Thyroid gland (tissue), 4 donors: Measurements from ENCODE around the gene MACIR. TPM values are rescaled to one million over a fixed set of nuclear protein-coding genes. Genes with fewer than 3 reads are reported as not detected.
A peak's percentile ranks its signal among the peaks of the same experiment; 100 is the strongest.

Experiments
- DNase-seq, 2 donors: peaks; one replicate each; pipeline ENCODE4 v3.0.0-alpha.2; 2019
- H3K27ac ChIP-seq, 3 donors: fragments of 200-600 bp; sonication (generic); 1 replicate in 2 of 3; 2 replicates in 1 of 3; pipeline ENCODE4 v1.5.1; 2016 to 2019; ENCODE audit warnings: mild to moderate bottlenecking in 1 of 3, moderate library complexity in 1 of 3
- H3K27me3 ChIP-seq: fragments of 200-600 bp; sonication (generic); one replicate; pipeline ENCODE4 v1.5.1; 2019
- H3K36me3 ChIP-seq, 2 donors: fragments of 200-600 bp; sonication (generic); one replicate each; pipeline ENCODE4 v1.5.1; 2016 to 2019
- H3K4me1 ChIP-seq, 2 donors: fragments of 200-600 bp; sonication (generic); one replicate each; pipeline ENCODE4 v1.5.1; 2017 to 2019
- H3K4me3 ChIP-seq, 3 donors: fragments of 200-600 bp; sonication (generic); replicated peaks in 1 of 3; 1 replicate in 2 of 3; 2 replicates in 1 of 3; pipeline ENCODE4 v1.5.1; 2016; ENCODE audit warnings: mild to moderate bottlenecking in 1 of 3
- H3K9me3 ChIP-seq: fragments of 200-600 bp; sonication (generic); one replicate; pipeline ENCODE4 v1.5.1; 2017
- CTCF ChIP-seq, 6 experiments: fragments of 200-600 bp in 3 of 6; fragments of 450-650 bp in 3 of 6; sonication (generic) in 3 of 6; IDR thresholded peaks; one replicate each; pipeline ENCODE4 v1.5.1; 2016 to 2019; ENCODE audit warnings: antibody characterized with exemption in 6 of 6, mild to moderate bottlenecking in 2 of 6, inconsistent platforms in 1 of 6, moderate library complexity in 1 of 6
- POLR2A ChIP-seq, 2 donors: fragments of 450-650 bp; IDR thresholded peaks; one replicate each; pipeline ENCODE4 v1.6.1; 2017; ENCODE audit warnings: antibody characterized with exemption in 2 of 2, mild to moderate bottlenecking in 2 of 2, moderate library complexity in 1 of 2
- WGBS, 2 donors: methylation state at CpG; one replicate each; pipeline ENCODE4 v1.1.5; 2017; 5-methylcytosine and 5-hydroxymethylcytosine counted together
- intact Hi-C: fragments of 100-400 bp; cut with DNase I; formaldehyde crosslinking; loops from one replicate; pipeline ENCODE4 v1.15.1; 2023
- total RNA-seq, 4 donors: library from RNA; depleted of rRNA; stranded (reverse); fragments of >200 nt; gene quantifications; one replicate each; pipeline ENCODE4 v1.2.3, GENCODE V29; 2016

MACIR gene
- total RNA-seq, 4 donors from 2014 or later = 9.5 to 17.2 (median 14.9) TPM

- Histone ChIP-seq H3K9me3 (no peaks in the 10 kb centered on the region), H3K4me3 (no peak overlapping the region), H3K4me1 (peaks cover 0 to 10% of the 10 kb centered on the region in 2 donors), H3K27ac (no peak overlapping the region), H3K27me3 (no peaks in the 10 kb centered on the region), H3K36me3 (no peaks in the 10 kb centered on the region)
- WGBS, 2 donors = 84% methylated on average over 7 of the region's 7 CpGs
- peak; percentile 36 to 92 (median 84) for TF ChIP-seq CTCF (IDR thresholded peaks at IDR 0.05)
- TF ChIP-seq POLR2A (IDR thresholded peaks at IDR 0.05) = no peak
- intact Hi-C loops = loop anchor here (5.0 kb wide), 1 partner anchor 245 kb away; no protein-coding TSS in a partner anchor
- peak in 1 of 2 donors; percentile 10 for DNase-seq
These were observed 26.1 kb upstream of the MACIR start for GRCh38 chr5:103232393-103232999.

GRCh38 chr5:103234239-103234975 is 24.2 kb upstream of the MACIR start:
- Histone ChIP-seq H3K4me3 (no peak overlapping the region), H3K27ac (no peak overlapping the region), H3K36me3 (no peaks in the 10 kb centered on the region), H3K4me1 (peaks cover 0 to 10% of the 10 kb centered on the region in 2 donors), H3K9me3 (no peaks in the 10 kb centered on the region), H3K27me3 (no peaks in the 10 kb centered on the region)
- intact Hi-C loops = loop anchor here (5.0 kb wide), 1 partner anchor 243 kb away; no protein-coding TSS in a partner anchor
- peak; percentile 13 to 18 for DNase-seq
- TF ChIP-seq CTCF (IDR thresholded peaks at IDR 0.05) = no peak
- no peak for TF ChIP-seq POLR2A (IDR thresholded peaks at IDR 0.05)
- 74 to 75% methylated on average over 4 of the region's 4 CpGs for WGBS, 2 donors

- peaks cover 0 to 10% of the 10 kb centered on the region in 2 donors for H3K4me1 ChIP-seq
- H3K36me3 ChIP-seq = no peaks in the 10 kb centered on the region
- H3K9me3 ChIP-seq = no peaks in the 10 kb centered on the region
- TF ChIP-seq POLR2A (IDR thresholded peaks at IDR 0.05) (no peak), CTCF (IDR thresholded peaks at IDR 0.05) (no peak)
- intact Hi-C loops = no loop called here
- H3K4me3 ChIP-seq = no peak overlapping the region
- DNase-seq = no peak
- H3K27ac ChIP-seq = no peak overlapping the region
- no peaks in the 10 kb centered on the region for H3K27me3 ChIP-seq
- WGBS, 2 donors = 89% methylated on average over 1 of the region's 1 CpG
These were observed 22.7 kb upstream of the MACIR start for GRCh38 chr5:103235891-103236290.

- Histone ChIP-seq H3K27ac (no peak overlapping the region), H3K9me3 (no peaks in the 10 kb centered on the region), H3K36me3 (no peaks in the 10 kb centered on the region), H3K27me3 (no peaks in the 10 kb centered on the region), H3K4me1 (peaks cover 0 to 10% of the 10 kb centered on the region in 2 donors), H3K4me3 (no peak overlapping the region)
- intact Hi-C loops = no loop called here
- no peak for DNase-seq
- 97 to 98% methylated on average over 1 of the region's 1 CpG for WGBS, 2 donors
- TF ChIP-seq POLR2A (IDR thresholded peaks at IDR 0.05) = no peak
- no peak for TF ChIP-seq CTCF (IDR thresholded peaks at IDR 0.05)
These were observed 20.8 kb upstream of the MACIR start for GRCh38 chr5:103237778-103238177.

- TF ChIP-seq CTCF (IDR thresholded peaks at IDR 0.05) = no peak
- TF ChIP-seq POLR2A (IDR thresholded peaks at IDR 0.05) = no peak
These were observed 14.9 kb upstream of the MACIR start for GRCh38 chr5:103243665-103244064.

More at GRCh38 chr5:103243665-103244064, 14.9 kb upstream of the MACIR start:
- Histone ChIP-seq H3K4me1 (no peaks in the 10 kb centered on the region), H3K27ac (no peak overlapping the region), H3K4me3 (no peak overlapping the region), H3K9me3 (no peaks in the 10 kb centered on the region), H3K36me3 (no peaks in the 10 kb centered on the region), H3K27me3 (no peaks in the 10 kb centered on the region)
- 73 to 79% methylated on average over 2 of the region's 2 CpGs for WGBS, 2 donors
- no peak for DNase-seq
- intact Hi-C loops = no loop called here
